HG03432 (cell line): ENCODE data around the gene CENPB.

ENCODE experiments used
- ATAC-seq: cut with Tn5 transposase; IDR thresholded peaks from one replicate; pipeline ENCODE4 v1.9.1; 2021; ENCODE audit warnings: mild to moderate bottlenecking, moderate library complexity; ENCODE audit not compliant: unreplicated experiment

Gene CENPB

GRCh38 chr20:3751305-3751674 lies 35.2 kb downstream of the CENPB start:
- no peak for ATAC-seq

- ATAC-seq: no peak
These were observed 36.6 kb downstream of the CENPB start for GRCh38 chr20:3749689-3750531.

- no peak for ATAC-seq
These were observed 37.4 kb downstream of the CENPB start for GRCh38 chr20:3749087-3749688.

GRCh38 chr20:3748073-3748472 lies 38.5 kb downstream of the CENPB start:
- ATAC-seq: no peak

- no peak for ATAC-seq
These were observed 39.1 kb downstream of the CENPB start for GRCh38 chr20:3747471-3747870.

GRCh38 chr20:3745686-3746173 lies 40.8 kb downstream of the CENPB start:
- no peak for ATAC-seq

GRCh38 chr20:3744806-3745685 lies 41.5 kb downstream of the CENPB start:
- ATAC-seq: no peak

GRCh38 chr20:3744037-3744436 lies 42.5 kb downstream of the CENPB start:
- no peak for ATAC-seq

GRCh38 chr20:3743251-3743650 lies 43.3 kb downstream of the CENPB start:
- ATAC-seq: no peak

- no peak for ATAC-seq
These were observed 44.6 kb downstream of the CENPB start for GRCh38 chr20:3741836-3742458.

GRCh38 chr20:3740615-3741301 lies 45.8 kb downstream of the CENPB start:
- ATAC-seq: no peak

GRCh38 chr20:3739926-3740451 lies 46.6 kb downstream of the CENPB start:
- ATAC-seq: no peak

GRCh38 chr20:3739054-3739925 lies 47.2 kb downstream of the CENPB start:
- ATAC-seq: no peak

GRCh38 chr20:3738111-3739053 lies 48.2 kb downstream of the CENPB start:
- ATAC-seq: no peak

- no peak for ATAC-seq
These were observed 50.8 kb downstream of the CENPB start for GRCh38 chr20:3735768-3736167.

- no peak for ATAC-seq
These were observed 52.3 kb downstream of the CENPB start for GRCh38 chr20:3734111-3734843.
